Posterior vena cava (tissue), 2 donors: ENCODE data around the gene AQP10. TPM values are rescaled to one million over a fixed set of nuclear protein-coding genes. Genes with fewer than 3 reads are reported as not detected.
A peak's percentile ranks its signal among the peaks of the same experiment; 100 is the strongest.
"Not testable (repeated sequence)": the region's sequence is repeated elsewhere in the genome, so short reads cannot be mapped to it uniquely, and the experiment has no call there.

Source experiments
- DNase-seq: peaks from one replicate; pipeline ENCODE4 v3.0.0-alpha.2; 2020; ENCODE audit warnings: low spot score
- intact Hi-C, 2 donors: fragments of 100-400 bp; cut with DNase I; formaldehyde crosslinking; loops; one replicate each; pipeline versions ENCODE4 v1.14.1 to v1.14.2; 2022 to 2023
- long read RNA-seq, 2 donors: library from polyadenylated mRNA; unstranded; transcript quantifications; one replicate each; pipeline ENCODE4 v2.0.0, GENCODE V29; 2020 to 2021
- total RNA-seq, 2 donors: library from RNA; stranded (reverse); fragmentation: NEBNext Ultra II Directional; extraction: Animal tissue kit (Norgen Biotek cat#: 25700); gene quantifications; one replicate each; pipeline ENCODE4 v1.2.1, GENCODE V29; 2021
- donor health status: DM: yes; HTN: yes; CAD: no.
- donor health status: DM: yes; HTN: yes; CAD: no.

The AQP10 gene, protein sequence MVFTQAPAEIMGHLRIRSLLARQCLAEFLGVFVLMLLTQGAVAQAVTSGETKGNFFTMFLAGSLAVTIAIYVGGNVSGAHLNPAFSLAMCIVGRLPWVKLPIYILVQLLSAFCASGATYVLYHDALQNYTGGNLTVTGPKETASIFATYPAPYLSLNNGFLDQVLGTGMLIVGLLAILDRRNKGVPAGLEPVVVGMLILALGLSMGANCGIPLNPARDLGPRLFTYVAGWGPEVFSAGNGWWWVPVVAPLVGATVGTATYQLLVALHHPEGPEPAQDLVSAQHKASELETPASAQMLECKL
- under 1 TPM in 1 of 2 donors, not detected in 1; 0.24 TPM for total RNA-seq
- long read RNA-seq, donor 1, result 0 reads
- long read RNA-seq, donor 2, result 0 reads

GRCh38 chr1:154320882-154321608 lies at the start of gene AQP10:
AQP10 (plus strand) TSS chr1:154321093; CDS start chr1:154321156, 63 bp downstream.
- intact Hi-C loops, result no loop called here
- DNase-seq, result no peak

GRCh38 chr1:154272217-154272998 lies 48.5 kb upstream of the AQP10 start, which contains the start of gene HAX1:
HAX1 (plus strand) TSS chr1:154272629; CDS start chr1:154272724, 95 bp downstream.
- peak; percentile 98 for DNase-seq
- intact Hi-C loops, result no loop called here

DNA sequence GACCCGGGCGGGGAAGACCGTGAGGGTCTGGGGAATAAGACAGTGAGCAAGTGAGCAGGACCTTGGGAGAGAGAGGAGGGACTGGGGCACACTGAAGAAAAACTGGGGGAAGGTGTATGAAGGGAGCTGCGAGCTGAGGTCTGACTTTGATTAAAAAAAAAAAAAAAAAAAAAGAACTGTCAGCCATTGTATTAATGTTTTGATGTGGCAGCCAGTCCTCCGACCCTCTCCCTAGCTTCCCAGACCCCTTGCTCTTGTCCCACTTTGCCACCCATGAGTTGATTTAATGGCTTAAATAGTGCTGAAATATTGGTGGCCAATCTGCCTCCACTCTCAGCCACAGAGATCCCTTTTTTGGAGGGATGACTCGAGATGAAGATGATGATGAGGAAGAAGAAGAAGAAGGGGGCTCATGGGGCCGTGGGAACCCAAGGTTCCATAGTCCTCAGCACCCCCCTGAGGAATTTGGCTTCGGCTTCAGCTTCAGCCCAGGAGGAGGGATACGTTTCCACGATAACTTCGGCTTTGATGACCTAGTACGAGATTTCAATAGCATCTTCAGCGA lies 47.8 kb upstream of the AQP10 start:
- intact Hi-C loops, result no loop called here
- DNase-seq, result no peak

DNA sequence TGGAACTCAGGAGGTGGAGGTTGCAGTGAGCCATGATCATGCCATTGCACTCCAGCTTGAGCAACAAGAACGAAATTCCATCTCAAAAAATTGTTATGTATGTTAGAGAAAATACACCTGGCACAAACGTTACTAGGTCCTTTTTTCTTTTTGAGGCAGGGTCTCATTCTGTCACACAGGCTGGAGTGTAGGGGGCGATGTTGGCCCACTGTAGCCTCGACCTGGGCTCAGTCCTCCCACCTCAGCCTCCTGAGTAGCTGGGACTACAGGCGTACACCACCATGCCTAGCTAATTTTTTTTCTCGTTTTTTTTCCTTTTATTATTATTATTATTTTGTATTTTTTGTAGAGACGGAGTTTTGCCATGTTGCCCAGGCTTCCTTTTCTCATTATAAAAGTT lies 44.1 kb upstream of the AQP10 start:
- intact Hi-C loops, result no loop called here
- no peak for DNase-seq

DNA sequence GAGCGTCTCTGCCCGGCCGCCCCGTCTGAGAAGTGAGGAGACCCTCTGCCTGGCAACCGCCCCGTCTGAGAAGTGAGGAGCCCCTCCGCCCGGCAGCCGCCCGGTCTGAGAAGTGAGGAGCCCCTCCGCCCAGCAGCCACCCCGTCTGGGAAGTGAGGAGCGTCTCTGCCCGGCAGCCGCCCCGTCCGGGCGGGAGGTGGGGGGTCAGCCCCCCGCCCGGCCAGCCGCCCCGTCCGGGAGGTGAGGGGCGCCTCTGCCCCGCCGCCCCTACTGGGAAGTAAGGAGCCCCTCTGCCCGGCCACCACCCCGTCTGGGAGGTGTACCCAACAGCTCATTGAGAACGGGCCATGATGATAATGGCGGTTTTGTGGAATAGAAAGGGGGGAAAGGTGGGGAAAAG lies 33.3 kb upstream of the AQP10 start:
- DNase-seq, intact Hi-C loops: not testable (repeated sequence)

DNA sequence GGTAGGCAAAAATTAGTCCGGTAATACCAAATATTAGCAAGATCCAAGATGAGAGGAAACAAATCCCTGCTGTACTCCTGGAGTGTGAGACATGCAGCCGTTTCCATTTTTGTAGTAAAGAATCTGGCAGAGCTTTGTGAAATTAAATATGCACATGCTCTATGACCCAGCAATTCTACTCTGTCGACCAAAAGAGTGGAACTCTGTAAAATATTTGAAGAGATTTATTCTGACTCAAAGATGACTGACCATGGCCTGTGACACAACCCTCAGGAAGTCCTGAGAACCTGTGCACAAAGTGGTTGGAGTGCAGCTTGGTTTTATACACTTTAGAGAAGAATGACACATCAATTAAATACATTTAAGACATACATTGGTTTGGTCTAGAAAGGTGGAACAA lies 32.2 kb upstream of the AQP10 start:
- DNase-seq, result peak; percentile 6
- intact Hi-C loops, result no loop called here

- intact Hi-C loops, result no loop called here
- no peak for DNase-seq
Measured at GRCh38 chr1:154290921-154291320, 30.0 kb upstream of the AQP10 start.

- intact Hi-C loops, result no loop called here
Measured at GRCh38 chr1:154295408-154296235, 25.3 kb upstream of the AQP10 start.

GRCh38 chr1:154301582-154301981 lies 19.3 kb upstream of the AQP10 start:
- intact Hi-C loops, result no loop called here
- no peak for DNase-seq

More at GRCh38 chr1:154295408-154296235, 25.3 kb upstream of the AQP10 start:
- DNase-seq, result no peak

- intact Hi-C loops, result no loop called here
- DNase-seq, result no peak
Measured at GRCh38 chr1:154304664-154305337, 16.1 kb upstream of the AQP10 start.

DNA sequence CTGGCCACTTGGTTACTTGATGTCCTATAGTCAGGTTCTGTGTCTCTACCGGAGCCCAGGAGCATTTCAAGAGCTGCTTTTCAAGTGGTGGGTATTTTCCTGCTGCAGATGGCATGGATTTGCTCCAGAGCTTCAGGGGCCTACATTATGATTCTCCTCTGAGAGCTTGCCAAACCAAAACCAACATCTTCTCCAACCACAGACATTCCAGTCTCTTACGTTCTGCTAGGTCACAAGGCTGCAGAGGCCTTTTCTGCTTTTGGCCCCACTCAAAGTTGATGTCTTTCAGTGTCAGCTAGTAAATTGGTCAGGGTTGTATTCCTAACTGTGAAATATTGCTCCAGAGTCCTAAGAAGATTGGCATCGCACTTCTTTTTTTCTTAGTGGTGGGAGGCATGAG lies 14.7 kb upstream of the AQP10 start:
- intact Hi-C loops, result no loop called here
- no peak for DNase-seq

DNA sequence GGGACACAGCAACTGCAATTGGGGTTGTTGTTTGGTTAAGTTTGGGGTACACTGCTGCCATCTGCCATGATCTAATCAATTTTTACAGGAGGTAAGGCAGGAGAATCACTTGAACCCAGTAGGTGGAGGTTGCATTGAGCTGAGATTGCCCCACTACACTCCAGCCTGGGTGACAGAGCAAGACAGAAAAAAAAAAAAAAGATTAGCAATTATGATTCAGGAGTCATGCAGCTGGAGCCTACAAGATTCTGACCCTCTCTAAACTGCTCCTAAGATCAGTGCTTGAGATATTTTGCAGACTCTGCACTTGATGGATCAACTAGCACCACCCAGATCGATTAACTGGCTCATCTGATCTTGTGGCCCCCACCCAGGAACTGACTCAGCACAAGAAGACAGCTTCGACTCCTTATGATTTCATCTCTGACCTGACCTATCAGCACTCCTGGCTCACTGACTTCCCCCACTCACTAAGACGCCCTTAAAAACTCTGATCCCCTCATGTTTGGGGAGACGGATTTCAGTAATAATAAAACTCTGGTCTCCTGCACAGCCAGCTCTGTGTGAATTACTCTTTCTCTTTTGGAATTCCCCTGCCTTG lies 13.1 kb upstream of the AQP10 start:
- intact Hi-C loops, DNase-seq: not testable (repeated sequence)

DNA sequence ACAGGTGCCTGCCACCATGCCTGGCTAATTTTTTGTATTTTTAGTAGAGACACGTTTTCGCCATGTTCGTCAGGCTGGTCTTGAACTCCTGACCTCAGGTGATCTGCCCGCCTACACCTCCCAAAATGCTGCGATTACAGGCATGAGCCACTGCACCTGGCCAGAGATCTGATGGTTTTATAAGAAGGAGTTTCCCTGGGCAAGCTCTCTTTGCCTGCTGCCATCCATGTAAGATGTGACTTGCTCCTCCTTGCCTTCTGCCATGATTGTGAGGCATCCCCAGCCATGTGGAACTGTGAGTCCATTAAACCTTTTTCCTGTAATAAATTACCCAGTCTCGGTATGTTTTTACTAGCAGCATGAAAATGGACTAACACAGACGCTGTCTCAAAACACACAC lies 11.8 kb upstream of the AQP10 start:
- DNase-seq, intact Hi-C loops: not testable (repeated sequence)

GRCh38 chr1:154312229-154313065 lies 8.4 kb upstream of the AQP10 start:
- DNase-seq, intact Hi-C loops: not testable (repeated sequence)

- intact Hi-C loops, result no loop called here
- DNase-seq, result no peak
Measured at GRCh38 chr1:154313066-154313356, 7.9 kb upstream of the AQP10 start.

- intact Hi-C loops, DNase-seq: not testable (repeated sequence)
Measured at GRCh38 chr1:154314226-154314625, 6.7 kb upstream of the AQP10 start.

- intact Hi-C loops, result loop anchor here in 1 of 2 donors (5.0 kb wide), 1 partner anchor 1971 kb away; no protein-coding TSS in a partner anchor
- DNase-seq, result no peak
Measured at GRCh38 chr1:154316704-154317103, 4.2 kb upstream of the AQP10 start.
